Stimulated activated effector memory CD8-positive, alpha-beta T cell treated with anti-CD3 and anti-CD28 coated beads, Interleukin-12 subunit alpha, Interleukin-12 subunit beta, amount 100 ng/mL, for 72 hours (primary cell): ENCODE measurements around the gene TNS3.

Experiments used
- ATAC-seq: fragments of 150-1000 bp; cut with Tn5 transposase; 2 replicates; pipeline ENCODE4 v1.10.0; 2021
- DNase-seq, 2 donors: peaks; one replicate each; pipeline ENCODE4 v3.0.0; 2021 to 2022; ENCODE audit warnings: low spot score in 2 of 2
- H3K27ac Mint-ChIP-seq: one replicate; pipeline ENCODE4 v1.8.0; 2022; ENCODE audit warnings: mild to moderate bottlenecking, mixed read lengths
- H3K36me3 Mint-ChIP-seq: one replicate; pipeline ENCODE4 v1.8.0; 2022; ENCODE audit warnings: mild to moderate bottlenecking, mixed read lengths
- H3K4me1 Mint-ChIP-seq: one replicate; pipeline ENCODE4 v1.8.0; 2022; ENCODE audit warnings: mixed read lengths
- H3K4me3 Mint-ChIP-seq: one replicate; pipeline ENCODE4 v1.8.0; 2022; ENCODE audit warnings: mild to moderate bottlenecking, mixed read lengths
- H3K9me3 Mint-ChIP-seq: one replicate; pipeline ENCODE4 v1.8.0; 2022; ENCODE audit warnings: mixed read lengths

Gene TNS3

DNA sequence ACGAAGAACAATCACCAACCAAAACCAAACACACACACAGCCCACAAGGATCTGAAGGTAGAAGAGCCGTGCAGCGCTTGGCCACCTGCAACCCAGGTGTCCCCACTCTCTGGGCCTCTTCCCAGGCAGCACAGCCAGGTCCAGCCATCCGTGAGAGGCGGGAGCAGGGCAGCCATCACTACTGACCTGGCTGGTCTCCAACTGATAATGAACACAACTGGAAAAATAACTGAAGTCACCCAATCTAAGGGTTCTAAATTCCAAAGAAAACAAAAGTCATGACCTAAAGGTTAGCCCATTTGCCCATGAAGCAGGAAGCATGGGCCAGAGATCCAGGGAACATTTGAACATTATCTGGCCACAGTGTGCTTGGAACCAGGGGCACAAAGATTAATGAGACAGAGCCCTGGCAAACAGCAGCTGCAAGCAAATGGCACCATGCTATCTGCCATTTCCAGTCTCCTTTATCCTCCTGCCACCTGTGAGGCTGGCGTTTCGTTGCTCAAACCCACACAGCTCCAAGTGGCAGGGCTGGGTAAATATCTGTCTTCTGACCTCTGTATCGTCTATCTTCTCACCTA lies 207.9 kb downstream of the TNS3 start:
- no peak for DNase-seq
- no peaks in the 10 kb centered on the region for H3K9me3 Mint-ChIP-seq
- H3K4me1 Mint-ChIP-seq: no peaks in the 10 kb centered on the region
- H3K4me3 Mint-ChIP-seq: no peak overlapping the region
- no peak overlapping the region for H3K27ac Mint-ChIP-seq
- no peak for ATAC-seq
- H3K36me3 Mint-ChIP-seq: no peaks in the 10 kb centered on the region

- no peaks in the 10 kb centered on the region for H3K36me3 Mint-ChIP-seq
- no peaks in the 10 kb centered on the region for H3K9me3 Mint-ChIP-seq
- no peak overlapping the region for H3K4me3 Mint-ChIP-seq
- no peak overlapping the region for H3K27ac Mint-ChIP-seq
- no peak for ATAC-seq
- DNase-seq: no peak
- H3K4me1 Mint-ChIP-seq: no peaks in the 10 kb centered on the region
These were observed 210.1 kb downstream of the TNS3 start for GRCh38 chr7:47371733-47372368.

GRCh38 chr7:47371317-47371716 lies 210.6 kb downstream of the TNS3 start:
- DNase-seq (no peak), ATAC-seq (no peak)
- H3K9me3 Mint-ChIP-seq: no peaks in the 10 kb centered on the region
- no peak overlapping the region for H3K4me3 Mint-ChIP-seq
- H3K27ac Mint-ChIP-seq: no peak overlapping the region
- H3K4me1 Mint-ChIP-seq: no peaks in the 10 kb centered on the region
- H3K36me3 Mint-ChIP-seq: no peaks in the 10 kb centered on the region

DNA sequence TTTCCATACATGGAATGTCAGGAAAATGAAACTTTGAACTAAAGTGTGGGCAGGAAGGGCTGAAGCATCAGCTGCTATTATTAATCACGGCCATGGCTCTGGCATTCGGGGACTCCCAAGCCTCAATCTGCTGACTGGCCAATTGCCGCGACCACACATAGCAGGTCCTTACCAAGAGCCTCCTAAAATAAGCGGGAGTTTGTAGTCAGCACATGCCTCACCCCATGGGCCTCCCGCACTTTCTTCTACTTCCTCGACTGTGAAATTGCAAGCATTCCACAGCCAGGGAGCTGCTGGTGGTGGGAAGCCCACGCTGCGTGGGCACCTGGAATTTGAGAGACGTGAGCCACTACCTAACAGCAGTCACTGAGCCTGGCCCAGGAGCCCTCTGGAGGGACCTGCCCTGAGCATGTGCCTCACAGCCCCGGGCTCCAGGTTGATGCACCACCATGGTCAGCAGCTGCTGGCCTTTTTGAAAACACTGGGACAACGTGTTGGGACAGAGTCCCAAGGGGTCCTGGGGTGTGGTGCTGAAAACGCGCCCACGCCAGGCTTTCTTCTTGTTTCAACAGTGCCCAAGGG lies 211.4 kb downstream of the TNS3 start:
- Mint-ChIP-seq H3K4me3 (no peak overlapping the region), H3K9me3 (no peaks in the 10 kb centered on the region), H3K27ac (no peak overlapping the region), H3K36me3 (no peaks in the 10 kb centered on the region), H3K4me1 (no peaks in the 10 kb centered on the region)
- ATAC-seq: no peak
- no peak for DNase-seq

DNA sequence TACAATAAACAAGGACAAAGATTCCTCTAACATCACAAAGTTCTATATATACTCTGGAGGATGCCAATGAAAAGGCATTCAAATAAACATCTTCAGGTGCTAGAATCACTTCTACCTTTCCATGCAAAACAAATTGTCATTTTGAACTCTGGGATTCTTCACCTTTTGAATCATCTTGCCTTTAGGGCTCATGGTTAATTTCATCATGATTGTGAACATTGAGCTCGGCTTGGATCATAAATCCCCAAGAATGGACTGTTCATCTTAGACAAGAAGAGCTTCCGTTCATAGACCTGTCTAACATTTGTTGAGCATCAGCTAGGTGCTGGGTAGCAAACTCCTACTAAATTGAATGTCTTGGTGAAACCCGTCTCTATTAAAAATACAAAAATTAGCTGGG lies 212.2 kb downstream of the TNS3 start:
- no peaks in the 10 kb centered on the region for H3K4me1 Mint-ChIP-seq
- DNase-seq (no peak), ATAC-seq (no peak)
- no peaks in the 10 kb centered on the region for H3K9me3 Mint-ChIP-seq
- H3K36me3 Mint-ChIP-seq: no peaks in the 10 kb centered on the region
- no peak overlapping the region for H3K27ac Mint-ChIP-seq
- H3K4me3 Mint-ChIP-seq: no peak overlapping the region

- Mint-ChIP-seq H3K4me3 (no peak overlapping the region), H3K9me3 (no peaks in the 10 kb centered on the region), H3K36me3 (no peaks in the 10 kb centered on the region), H3K4me1 (no peaks in the 10 kb centered on the region), H3K27ac (no peak overlapping the region)
- no peak for ATAC-seq
- no peak for DNase-seq
These were observed 213.6 kb downstream of the TNS3 start for GRCh38 chr7:47368190-47368812.

GRCh38 chr7:47367369-47367768 lies 214.5 kb downstream of the TNS3 start:
- H3K4me3 Mint-ChIP-seq: no peak overlapping the region
- H3K9me3 Mint-ChIP-seq: no peaks in the 10 kb centered on the region
- no peaks in the 10 kb centered on the region for H3K4me1 Mint-ChIP-seq
- ATAC-seq (no peak), DNase-seq (no peak)
- no peaks in the 10 kb centered on the region for H3K36me3 Mint-ChIP-seq
- H3K27ac Mint-ChIP-seq: no peak overlapping the region

DNA sequence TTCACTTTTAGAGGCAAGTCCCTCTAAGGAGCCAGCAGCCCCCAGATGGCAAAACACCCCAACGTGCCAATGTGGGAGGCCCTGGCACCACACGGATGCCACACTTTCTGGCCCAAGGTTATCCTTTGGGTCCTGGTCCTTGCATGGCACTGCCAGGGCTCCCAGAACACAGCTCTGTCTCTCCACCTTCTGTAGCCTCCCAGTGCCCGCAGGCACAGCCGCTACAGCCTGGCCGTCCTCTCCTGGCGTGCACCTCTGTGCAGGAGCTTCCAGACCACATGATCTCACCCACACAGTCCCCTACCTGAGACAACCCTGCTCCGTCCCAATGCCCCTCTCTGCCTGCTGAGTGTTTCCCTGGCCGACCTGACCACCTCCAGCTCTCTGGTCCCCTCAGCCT lies 215.0 kb downstream of the TNS3 start:
- Mint-ChIP-seq H3K36me3 (no peaks in the 10 kb centered on the region), H3K4me1 (no peaks in the 10 kb centered on the region), H3K27ac (no peak overlapping the region), H3K4me3 (no peak overlapping the region), H3K9me3 (no peaks in the 10 kb centered on the region)
- ATAC-seq: no peak
- no peak for DNase-seq

DNA sequence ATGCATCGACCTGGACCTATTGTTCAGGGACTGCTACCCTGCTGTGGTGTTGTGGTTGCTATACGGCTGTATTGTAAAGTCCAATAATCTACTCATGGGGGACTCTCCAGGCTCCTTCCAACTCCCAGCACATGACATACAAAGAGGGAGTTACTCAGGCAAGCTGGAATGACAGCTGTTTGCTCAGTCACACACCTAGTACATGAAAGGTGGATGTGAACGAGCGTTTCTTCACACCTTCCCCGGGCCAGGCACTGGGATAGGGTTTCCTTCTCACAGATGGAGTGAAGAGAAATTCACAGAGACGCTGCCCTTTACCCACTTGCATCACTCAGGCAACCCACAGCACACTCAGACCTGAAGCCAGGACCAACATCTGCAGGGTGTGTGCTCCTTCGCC lies 215.7 kb downstream of the TNS3 start:
- DNase-seq (no peak), ATAC-seq (no peak)
- no peak overlapping the region for H3K27ac Mint-ChIP-seq
- no peaks in the 10 kb centered on the region for H3K9me3 Mint-ChIP-seq
- H3K36me3 Mint-ChIP-seq: no peaks in the 10 kb centered on the region
- H3K4me3 Mint-ChIP-seq: no peak overlapping the region
- peaks cover 6% of the 10 kb centered on the region for H3K4me1 Mint-ChIP-seq

DNA sequence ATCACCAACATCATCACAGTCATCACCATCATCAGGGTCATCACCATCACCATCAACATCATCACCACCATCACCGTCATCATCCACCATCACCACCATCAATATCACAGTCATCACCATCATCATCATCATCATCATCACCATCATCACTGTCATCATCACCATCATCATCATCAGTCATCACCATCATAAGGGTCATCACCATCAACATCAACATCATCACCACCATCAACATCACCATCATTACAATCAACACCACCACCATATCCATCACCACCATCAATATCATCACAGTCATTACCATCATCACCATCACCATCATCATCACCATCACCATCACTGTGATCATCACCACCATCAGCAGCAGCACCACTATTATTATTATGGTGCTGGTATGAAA lies 218.9 kb downstream of the TNS3 start:
- Mint-ChIP-seq H3K36me3 (no peaks in the 10 kb centered on the region), H3K9me3 (no peaks in the 10 kb centered on the region), H3K4me3 (no peak overlapping the region), H3K27ac (no peak overlapping the region), H3K4me1 (peaks cover 6% of the 10 kb centered on the region)
- no peak for ATAC-seq
- no peak for DNase-seq

DNA sequence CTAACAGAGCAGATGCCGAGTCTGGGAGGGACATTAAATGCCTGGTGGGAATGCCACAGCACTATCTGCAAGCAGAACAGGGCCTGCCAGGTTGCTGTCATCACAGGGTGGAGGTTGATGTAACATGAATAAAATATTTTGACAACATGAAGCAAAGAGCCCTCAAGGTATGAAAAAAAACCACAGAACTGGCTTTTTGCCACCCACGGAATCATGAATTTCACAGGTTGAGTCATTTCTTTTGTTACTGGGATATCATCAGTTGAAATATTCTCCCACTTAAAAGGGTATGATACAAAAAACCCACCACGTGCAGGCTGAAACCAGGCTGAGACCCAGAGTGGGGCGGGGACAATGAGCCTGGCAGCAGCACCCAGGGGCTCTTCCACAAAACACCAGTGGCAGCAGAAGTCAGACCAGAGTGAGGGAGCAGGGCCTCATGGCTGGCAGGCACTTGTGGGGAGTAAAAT lies 220.1 kb downstream of the TNS3 start:
- Mint-ChIP-seq H3K4me3 (no peak overlapping the region), H3K9me3 (no peaks in the 10 kb centered on the region), H3K4me1 (peaks cover 6% of the 10 kb centered on the region), H3K36me3 (no peaks in the 10 kb centered on the region), H3K27ac (no peak overlapping the region)
- no peak for ATAC-seq
- no peak for DNase-seq

DNA sequence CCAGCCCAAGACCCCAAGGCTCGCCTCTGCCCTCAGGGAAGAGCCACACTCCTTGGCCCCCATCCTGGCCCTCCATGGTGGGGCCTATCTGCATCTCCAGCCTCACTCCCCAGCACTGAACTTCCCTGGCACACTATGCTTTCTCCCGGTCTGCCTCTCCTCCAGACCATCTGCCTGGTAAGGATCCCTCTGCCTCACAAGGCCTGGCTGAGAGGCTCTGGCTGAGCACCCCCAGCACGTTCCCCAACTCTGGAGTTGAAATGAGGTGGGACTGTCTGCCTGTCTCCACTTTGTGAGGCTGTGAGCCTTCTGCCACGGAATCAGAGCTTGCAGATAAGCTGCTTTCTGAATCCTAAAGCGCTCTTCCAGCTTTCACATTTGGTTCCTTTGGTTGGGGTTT lies 220.7 kb downstream of the TNS3 start:
- H3K4me1 Mint-ChIP-seq: peaks cover 6% of the 10 kb centered on the region
- no peak overlapping the region for H3K4me3 Mint-ChIP-seq
- no peaks in the 10 kb centered on the region for H3K9me3 Mint-ChIP-seq
- no peak overlapping the region for H3K27ac Mint-ChIP-seq
- ATAC-seq: no peak
- H3K36me3 Mint-ChIP-seq: no peaks in the 10 kb centered on the region
- DNase-seq: no peak

GRCh38 chr7:47360301-47360900 lies 221.5 kb downstream of the TNS3 start:
- DNase-seq (no peak), ATAC-seq (no peak)
- no peak overlapping the region for H3K4me3 Mint-ChIP-seq
- peaks cover 6% of the 10 kb centered on the region for H3K4me1 Mint-ChIP-seq
- no peaks in the 10 kb centered on the region for H3K36me3 Mint-ChIP-seq
- no peak overlapping the region for H3K27ac Mint-ChIP-seq
- H3K9me3 Mint-ChIP-seq: no peaks in the 10 kb centered on the region

DNA sequence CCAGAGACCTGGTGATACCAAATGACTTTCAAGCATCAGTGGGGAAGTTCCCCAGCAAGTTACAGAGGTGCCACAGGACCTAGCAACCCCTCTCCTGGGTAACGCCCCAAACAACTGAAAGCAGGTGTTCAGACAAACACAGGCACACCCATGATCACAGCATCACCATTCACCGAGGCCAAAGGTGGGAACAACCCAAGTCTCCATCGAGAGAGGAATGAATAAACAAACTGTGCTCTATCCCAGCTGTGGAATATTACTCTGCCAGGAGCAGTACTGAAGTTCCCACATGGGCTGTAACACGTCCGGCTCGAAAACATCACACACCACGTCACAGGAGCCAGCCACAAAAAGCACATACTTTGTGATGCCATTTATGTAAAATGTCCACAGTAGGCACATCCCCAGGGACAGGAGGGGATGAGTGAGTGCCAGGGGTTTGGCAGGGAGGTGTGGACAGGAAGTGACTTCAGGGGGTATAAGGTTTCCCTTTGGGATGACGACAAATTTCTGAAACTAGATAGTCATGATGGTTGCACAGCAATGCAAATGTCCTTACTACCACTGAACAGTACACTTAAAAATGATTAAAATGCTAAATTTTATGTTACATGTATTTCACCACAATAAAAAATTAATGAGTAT lies 222.8 kb downstream of the TNS3 start:
- no peak overlapping the region for H3K4me3 Mint-ChIP-seq

DNA sequence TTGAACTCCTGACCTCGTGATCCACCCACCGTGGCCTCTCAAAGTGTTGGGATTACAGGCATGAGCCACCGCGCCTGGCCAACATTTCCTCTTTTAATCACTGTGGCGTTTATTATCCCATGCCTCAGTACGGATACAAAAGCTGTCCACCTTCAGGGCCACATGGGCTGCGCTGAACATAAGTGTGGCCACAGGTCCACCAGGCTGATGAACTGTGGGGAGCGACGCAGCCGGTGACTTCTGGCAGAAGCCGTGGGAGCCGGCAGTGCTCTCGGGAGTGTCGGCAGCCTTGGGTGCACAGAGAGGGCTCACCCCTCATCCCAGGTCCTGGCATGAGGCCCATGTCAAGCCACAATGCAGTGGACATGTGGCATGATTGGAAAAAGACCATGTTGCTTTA lies 223.6 kb downstream of the TNS3 start:
- Mint-ChIP-seq H3K4me3 (no peak overlapping the region), H3K9me3 (no peaks in the 10 kb centered on the region), H3K36me3 (no peaks in the 10 kb centered on the region), H3K4me1 (peaks cover 6% of the 10 kb centered on the region), H3K27ac (no peak overlapping the region)
- no peak for DNase-seq
- ATAC-seq: no peak

More for the DNA sequence above, 222.8 kb downstream of the TNS3 start:
- Mint-ChIP-seq H3K4me1 (peaks cover 6% of the 10 kb centered on the region), H3K27ac (no peak overlapping the region), H3K36me3 (no peaks in the 10 kb centered on the region), H3K9me3 (no peaks in the 10 kb centered on the region)
- DNase-seq: no peak
- ATAC-seq: no peak
